ENCODE results near the gene HES7. TPM values are rescaled to one million over a fixed set of nuclear protein-coding genes. Genes with fewer than 3 reads are reported as not detected.

The HES7 gene
- total and polyA plus RNA-seq, 9 of the 15 experiments (the other 6 are each of a cell fraction or from before 2014, with no cell fraction given): 0.03 to 1.7 (median 0.14) TPM; not detected in 1

GRCh38 chr17:8156246-8156992 is 32.5 kb upstream of the HES7 start (continued):
- TF ChIP-seq SRSF7 (optimal IDR thresholded peaks at IDR 0.05; ENCODE audit: low read depth, low read length): no peak
- TF ChIP-seq ZBTB17 (CRISPR knock-in tag; IDR thresholded peaks at IDR 0.05): no peak
- TF ChIP-seq FOXP1 (CRISPR knock-in tag; IDR thresholded peaks at IDR 0.05): peak; percentile 13; the same call in 1 of the 2 replicates
- 0 out of 2 replicates have a peak, but pooled peaks have one; percentile 45 for TF ChIP-seq ELF1 (tag; IDR thresholded peaks at IDR 0.05)
- no peak for TF ChIP-seq SLC30A9 (CRISPR knock-in tag; IDR thresholded peaks at IDR 0.05)
- TF ChIP-seq BCOR (IDR thresholded peaks at IDR 0.05): no peak
- no peak for TF ChIP-seq BRF1 (IDR thresholded peaks at IDR 0.05; ENCODE audit: borderline replicate concordance, extremely low read depth, insufficient read length)
- no peak for TF ChIP-seq SMAD3 (CRISPR knock-in tag; conservative IDR thresholded peaks at IDR 0.05)
- TF ChIP-seq KAT7 (CRISPR knock-in tag; IDR thresholded peaks at IDR 0.05; ENCODE audit: borderline replicate concordance): no peak
- no peak for TF ChIP-seq TAF7 (tag; IDR thresholded peaks at IDR 0.05)
- TF ChIP-seq ZNF407 (IDR thresholded peaks at IDR 0.05; ENCODE audit: low read depth): no peak
- TF ChIP-seq, protein P1, sequence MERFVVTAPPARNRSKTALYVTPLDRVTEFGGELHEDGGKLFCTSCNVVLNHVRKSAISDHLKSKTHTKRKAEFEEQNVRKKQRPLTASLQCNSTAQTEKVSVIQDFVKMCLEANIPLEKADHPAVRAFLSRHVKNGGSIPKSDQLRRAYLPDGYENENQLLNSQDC (CRISPR knock-in tag; IDR thresholded peaks at IDR 0.05): no peak
- peak; percentile 75 for TF ChIP-seq E2F8 (IDR thresholded peaks at IDR 0.05; ENCODE audit: low read depth, partially characterized antibody)
- no peak for TF ChIP-seq U2AF1 (optimal IDR thresholded peaks at IDR 0.05; ENCODE audit: low read depth, low read length)
- TF ChIP-seq ZNF77 (CRISPR knock-in tag; IDR thresholded peaks at IDR 0.05): no peak
- TF ChIP-seq EHMT2 (IDR thresholded peaks at IDR 0.05): no peak
- TF ChIP-seq NEUROD1 (IDR thresholded peaks at IDR 0.05; ENCODE audit: borderline replicate concordance, low read depth, low read length, partially characterized antibody): peak; percentile 82

Measured in K562 (cell line).